CD4-positive, alpha-beta T cell (primary cell): ENCODE measurements around the gene XYLT1. TPM values are rescaled to one million over a fixed set of nuclear protein-coding genes. Genes with fewer than 3 reads are reported as not detected.

Experiments
- ATAC-seq: fragments of 200-7000 bp; cut with Tn5 transposase; one replicate; pipeline ENCODE4 v1.10.0; 2022; ENCODE audit warnings: mild to moderate bottlenecking; ENCODE audit not compliant: poor library complexity
- CTCF ChIA-PET: fragments of 350-600 bp; sonication (Branson Sonifier 250); formaldehyde crosslinking; loops from one replicate; lab custom pipeline; 2021; ENCODE audit warnings: antibody characterized with exemption, inconsistent platforms; lab: Charles Lee
- POLR2A ChIA-PET: fragments of 350-600 bp; sonication (Branson Sonifier 250); formaldehyde crosslinking; loops from one replicate; lab custom pipeline; 2021; ENCODE audit warnings: antibody characterized with exemption, inconsistent platforms; lab: Charles Lee
- DNase-seq, 14 experiments: peaks; one replicate each; pipeline ENCODE4 v3.0.0-alpha.2; 2013 to 2020; ENCODE audit warnings: mixed read lengths in 2 of 14
- H3K27ac ChIP-seq, 2 donors: one replicate each; pipeline versions ENCODE4 v1.5.1 to v1.7.0; 2013; ENCODE audit warnings: low read length in 2 of 2, low read depth in 1 of 2, mild to moderate bottlenecking in 1 of 2
- H3K27me3 ChIP-seq, 2 experiments: 1 replicate in 1 of 2; 2 replicates in 1 of 2; pipeline versions ENCODE4 v1.6.1 to v1.7.0; 2013; ENCODE audit warnings: low read length in 2 of 2, control low read depth in 1 of 2, mild to moderate bottlenecking in 1 of 2, moderate library complexity in 1 of 2; ENCODE audit not compliant: insufficient read depth in 2 of 2, control insufficient read depth in 1 of 2
- H3K36me3 ChIP-seq: one replicate; pipeline ENCODE4 v1.6.1; 2013; ENCODE audit warnings: low read length, control low read depth; ENCODE audit not compliant: insufficient read depth
- H3K4me1 ChIP-seq: one replicate; pipeline ENCODE4 v1.6.1; 2013; ENCODE audit warnings: low read length, control low read depth; ENCODE audit not compliant: insufficient read depth
- H3K4me3 ChIP-seq: one replicate; pipeline ENCODE4 v1.5.1; 2013; ENCODE audit warnings: mild to moderate bottlenecking, low read length, moderate library complexity
- H3K9me3 ChIP-seq, 2 experiments: 1 replicate in 1 of 2; 2 replicates in 1 of 2; pipeline versions ENCODE4 v1.6.1 to v1.7.0; 2013; ENCODE audit warnings: low read length in 2 of 2, mild to moderate bottlenecking in 2 of 2, control low read depth in 1 of 2, moderate library complexity in 1 of 2; ENCODE audit not compliant: control insufficient read depth in 1 of 2, insufficient read depth in 1 of 2
- H3K27ac Mint-ChIP-seq: one replicate; pipeline ENCODE4 v1.8.0; 2020; ENCODE audit warnings: mixed read lengths
- H3K27me3 Mint-ChIP-seq: one replicate; pipeline ENCODE4 v1.8.0; 2021; ENCODE audit warnings: mixed read lengths
- H3K36me3 Mint-ChIP-seq: one replicate; pipeline ENCODE4 v1.8.0; 2021; ENCODE audit warnings: low read depth, mixed read lengths
- H3K4me1 Mint-ChIP-seq: one replicate; pipeline ENCODE4 v1.8.0; 2021; ENCODE audit warnings: low read depth, mixed read lengths
- H3K4me3 Mint-ChIP-seq: one replicate; pipeline ENCODE4 v1.8.0; 2020; ENCODE audit warnings: mild to moderate bottlenecking, mixed read lengths
- H3K9me3 Mint-ChIP-seq: one replicate; pipeline ENCODE4 v1.8.0; 2020; ENCODE audit warnings: mixed read lengths
- CTCF ChIP-seq: fragments of 200-600 bp; IDR thresholded peaks from one replicate; pipeline ENCODE4 v1.8.0; 2022; ENCODE audit warnings: antibody characterized with exemption, mild to moderate bottlenecking
- intact Hi-C, 2 experiments: fragments of 100-400 bp; cut with DNase I in 1 of 2; cut with micrococcal nuclease in 1 of 2; formaldehyde crosslinking; loops; one replicate each; pipeline versions ENCODE4 v1.15.1 to v1.9.0; 2023 to 2025; cut with DNase I, micrococcal nuclease
- total RNA-seq, 174 experiments: library from RNA in 2 of 174; stranded (reverse) in 2 of 174; gene quantifications; one replicate each; pipeline ENCODE4 v1.2.3 and lab custom pipeline; 2021 to 2026

The XYLT1 gene
- total RNA-seq, 2 experiments from 2014 or later = 26.0 to 27.1 TPM

DNA sequence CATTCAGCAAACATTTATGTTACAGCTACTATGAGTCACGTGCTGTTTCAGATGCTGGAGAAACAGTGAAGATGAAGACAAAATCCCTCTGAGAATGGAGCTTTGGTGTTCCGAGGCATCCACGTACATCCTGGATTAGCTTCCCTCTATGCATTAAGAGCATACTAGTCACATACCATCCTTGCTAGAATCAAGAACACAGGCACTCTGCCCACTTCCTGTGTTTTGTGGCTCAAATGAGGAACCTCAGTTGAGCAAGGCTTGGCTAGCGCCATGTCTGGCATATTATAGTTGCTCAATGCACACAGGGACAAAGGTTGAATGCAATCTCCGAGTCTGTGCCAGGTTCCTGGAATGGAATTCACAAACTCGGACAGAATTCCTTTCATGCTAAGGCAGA is 297.5 kb downstream of the XYLT1 start:
- POLR2A ChIA-PET = no interaction called here
- no peak overlapping the region for H3K27ac ChIP-seq
- H3K9me3 ChIP-seq = no peaks in the 10 kb centered on the region
- CTCF ChIA-PET = no interaction called here
- H3K36me3 ChIP-seq = no peaks in the 10 kb centered on the region
- intact Hi-C loops = no loop called here
- Mint-ChIP-seq H3K27ac (no peak overlapping the region), H3K36me3 (peaks cover 54% of the 10 kb centered on the region), H3K4me3 (no peak overlapping the region), H3K4me1 (peaks cover 17% of the 10 kb centered on the region), H3K27me3 (no peaks in the 10 kb centered on the region), H3K9me3 (no peaks in the 10 kb centered on the region)
- no peak overlapping the region for H3K4me3 ChIP-seq
- no peaks in the 10 kb centered on the region for H3K27me3 ChIP-seq
- no peak for ATAC-seq
- peaks cover 3% of the 10 kb centered on the region for H3K4me1 ChIP-seq
- no peak for TF ChIP-seq CTCF
- peak in 4 of 14 experiments; percentile 22 to 60 (median 44) for DNase-seq

- ChIA-PET POLR2A (no interaction called here), CTCF (interaction anchor here (0.6 kb wide), 1 partner anchor 25 kb away, joined by 3 read pairs; no protein-coding TSS in a partner anchor)
- no peak for TF ChIP-seq CTCF
- Mint-ChIP-seq H3K36me3 (peaks cover 49% of the 10 kb centered on the region), H3K4me3 (no peak overlapping the region), H3K27ac (no peak overlapping the region), H3K27me3 (no peaks in the 10 kb centered on the region), H3K9me3 (no peaks in the 10 kb centered on the region), H3K4me1 (peaks cover 17% of the 10 kb centered on the region)
- ATAC-seq (no peak), DNase-seq (peak in 1 of 14 experiments; percentile 25)
- H3K36me3 ChIP-seq = no peaks in the 10 kb centered on the region
- no peak overlapping the region for H3K27ac ChIP-seq
- no peak overlapping the region for H3K4me3 ChIP-seq
- no peaks in the 10 kb centered on the region for H3K27me3 ChIP-seq
- intact Hi-C loops = no loop called here
- H3K4me1 ChIP-seq = peaks cover 3% of the 10 kb centered on the region
- no peaks in the 10 kb centered on the region for H3K9me3 ChIP-seq
Observed at GRCh38 chr16:17171250-17172143, 299.3 kb downstream of the XYLT1 start.

DNA sequence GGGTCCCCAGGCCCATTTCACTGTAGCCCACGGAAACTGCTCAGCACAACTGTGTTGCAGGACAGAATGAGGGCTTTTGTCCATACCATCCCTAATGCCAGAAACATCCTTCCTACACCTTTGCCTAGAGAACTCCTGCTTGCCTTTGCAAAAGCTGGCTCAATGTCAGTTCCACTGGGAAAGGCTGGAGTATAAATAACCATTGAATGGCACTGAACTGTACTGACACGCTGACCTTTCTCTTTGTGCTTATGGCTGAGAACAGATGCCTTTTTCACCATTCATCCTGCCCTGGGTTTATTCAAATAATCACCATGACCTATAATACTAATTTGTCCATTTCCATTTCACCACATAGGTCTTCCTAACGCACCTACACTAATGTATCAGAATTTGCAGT is 300.3 kb downstream of the XYLT1 start:
- POLR2A ChIA-PET = no interaction called here
- Histone ChIP-seq H3K27me3 (no peaks in the 10 kb centered on the region), H3K4me1 (peaks cover 3% of the 10 kb centered on the region), H3K9me3 (no peaks in the 10 kb centered on the region), H3K4me3 (no peak overlapping the region), H3K27ac (no peak overlapping the region), H3K36me3 (no peaks in the 10 kb centered on the region)
- DNase-seq (no peak), ATAC-seq (no peak)
- Mint-ChIP-seq H3K36me3 (peaks cover 46% of the 10 kb centered on the region), H3K9me3 (no peaks in the 10 kb centered on the region), H3K27me3 (no peaks in the 10 kb centered on the region), H3K27ac (no peak overlapping the region), H3K4me3 (no peak overlapping the region), H3K4me1 (peaks cover 17% of the 10 kb centered on the region)
- no peak for TF ChIP-seq CTCF
- CTCF ChIA-PET = no interaction called here
- intact Hi-C loops = no loop called here
